Measurements from ENCODE around the gene DNAI1.
A peak's percentile ranks its signal among the peaks of the same experiment; 100 is the strongest.
"Not testable (repeated sequence)": the region's sequence is repeated elsewhere in the genome, so short reads cannot be mapped to it uniquely, and the experiment has no call there.

The DNAI1 gene

GRCh38 chr9:34522091-34522887, 63.7 kb downstream of the DNAI1 start:
- H3K27me3 ChIP-seq, result peaks cover 5 to 23% (median 12%) of the 10 kb centered on the region in 11 experiments; a peak in 15 of 22 replicates
- no peak for TF ChIP-seq Cebpa-rat (IDR thresholded peaks at IDR 0.05)
- H3K4me1 ChIP-seq, result peaks cover 46 to 62% (median 58%) of the 10 kb centered on the region in 10 experiments
- peak overlapping the region; percentile 78 to 93 (median 86) for H3K4me2 ChIP-seq
- no peaks in the 10 kb centered on the region for H3K36me3 ChIP-seq
- peak overlapping the region; percentile 49 to 71 (median 56); a peak in 19 of 20 replicates for H3K4me3 ChIP-seq
- no peaks in the 10 kb centered on the region for H3K9me3 ChIP-seq (replicated peaks in 1 of 11)
- peaks cover 0 to 15% (median 0%) of the 10 kb centered on the region in 11 experiments; a peak in 6 of 22 replicates for H4K20me1 ChIP-seq
- H3K27ac ChIP-seq, result peak overlapping the region in 1 of 11 experiments; percentile 29; a peak in 1 of 22 replicates
- H3K9ac ChIP-seq, result peak overlapping the region; percentile 44 to 73 (median 64); a peak in 20 of 22 replicates

GRCh38 chr9:34522971-34523797, 64.6 kb downstream of the DNAI1 start, which contains the start of gene ENHO:
ENHO (minus strand) TSS chr9:34522990; CDS start chr9:34521695, 1,295 bp downstream.
- no peaks in the 10 kb centered on the region for H3K9me3 ChIP-seq (replicated peaks in 1 of 11)
- peaks cover 38 to 53% (median 49%) of the 10 kb centered on the region in 10 experiments for H3K4me1 ChIP-seq
- H3K4me2 ChIP-seq, result peak within 1 kb of the TSS; percentile 78 to 93 (median 86)
- peak within 1 kb of the TSS; percentile 49 to 71 (median 56) for H3K4me3 ChIP-seq
- no peak for TF ChIP-seq Cebpa-rat (IDR thresholded peaks at IDR 0.05)
- peaks cover 0 to 11% (median 0%) of the 10 kb centered on the region in 11 experiments; a peak in 6 of 22 replicates for H4K20me1 ChIP-seq
- peaks cover 5 to 23% (median 12%) of the 10 kb centered on the region in 11 experiments; a peak in 15 of 22 replicates for H3K27me3 ChIP-seq
- H3K27ac ChIP-seq, result peak within 1 kb of the TSS in 1 of 11 experiments; percentile 29; a peak in 1 of 22 replicates
- no peaks in the 10 kb centered on the region for H3K36me3 ChIP-seq
- H3K9ac ChIP-seq, result peak within 1 kb of the TSS; percentile 47 to 73 (median 65); a peak in 21 of 22 replicates

DNA sequence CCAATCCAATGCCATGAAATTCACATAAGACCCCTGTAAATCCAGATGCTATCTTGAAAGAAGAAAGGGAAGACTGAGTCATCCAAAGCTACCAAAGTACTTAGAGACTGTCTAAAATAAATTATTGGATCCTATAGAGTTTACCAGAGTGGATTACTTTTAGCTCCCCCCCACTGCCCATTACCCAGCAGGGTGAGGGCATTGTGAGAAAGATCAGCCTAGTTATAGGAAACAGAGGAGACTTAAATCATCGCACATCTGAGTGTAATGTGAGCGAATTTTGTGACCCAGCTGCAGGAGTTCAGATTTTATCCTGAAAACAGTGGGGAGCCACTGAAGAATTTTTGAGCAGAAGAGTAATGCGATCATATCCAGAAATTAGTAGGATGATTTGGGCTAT, 65.7 kb downstream of the DNAI1 start:
- Histone ChIP-seq H3K4me1 (peaks cover 27 to 41% (median 37%) of the 10 kb centered on the region in 10 experiments), H3K36me3 (no peaks in the 10 kb centered on the region), H3K4me2 (no peak overlapping the region), H4K20me1 (peaks cover 0 to 8% (median 0%) of the 10 kb centered on the region in 11 experiments; a peak in 6 of 22 replicates), H3K27me3 (peaks cover 5 to 23% (median 12%) of the 10 kb centered on the region in 11 experiments; a peak in 15 of 22 replicates), H3K9me3 (replicated peaks in 1 of 11) (no peaks in the 10 kb centered on the region), H3K27ac (no peak overlapping the region), H3K9ac (no peak overlapping the region), H3K4me3 (no peak overlapping the region)
- TF ChIP-seq Cebpa-rat (IDR thresholded peaks at IDR 0.05), result no peak

GRCh38 chr9:34526026-34526425, 67.4 kb downstream of the DNAI1 start:
- H3K4me1 ChIP-seq, result peaks cover 10 to 25% (median 24%) of the 10 kb centered on the region in 10 experiments; a peak in 19 of 20 replicates

DNA sequence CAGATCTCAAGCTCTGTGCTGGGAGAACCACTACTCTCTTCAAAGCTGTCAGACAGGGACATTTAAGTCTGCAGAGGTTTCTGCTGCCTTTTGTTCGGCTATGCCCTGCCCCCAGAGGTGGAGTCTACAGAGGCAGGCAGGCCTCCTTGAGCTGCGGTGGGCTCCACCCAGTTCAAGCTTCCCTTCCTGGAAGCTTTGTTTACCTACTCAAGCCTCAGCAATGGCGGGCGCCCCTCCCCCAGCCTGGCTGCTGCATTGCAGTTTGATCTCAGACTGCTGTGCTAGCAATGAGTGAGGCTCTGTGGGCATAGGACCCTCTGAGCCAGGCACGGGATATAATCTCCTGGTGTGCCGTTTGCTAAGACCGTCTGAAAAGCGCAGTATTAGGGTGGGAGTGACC, 73.4 kb downstream of the DNAI1 start:
- not testable (repeated sequence) for H3K27ac ChIP-seq, H3K36me3 ChIP-seq, H3K27me3 ChIP-seq, H3K4me1 ChIP-seq, H3K9ac ChIP-seq, H3K4me2 ChIP-seq, H3K4me3 ChIP-seq, H4K20me1 ChIP-seq
- H3K9me3 ChIP-seq (replicated peaks in 1 of 11), result peaks cover 0 to 14% (median 9%) of the 10 kb centered on the region in 11 experiments; a peak in 14 of 22 replicates

More at GRCh38 chr9:34526026-34526425, 67.4 kb downstream of the DNAI1 start:
- Histone ChIP-seq H3K4me3 (no peak overlapping the region), H3K9me3 (replicated peaks in 1 of 11) (no peaks in the 10 kb centered on the region), H3K9ac (no peak overlapping the region), H3K27me3 (peaks cover 5 to 22% (median 12%) of the 10 kb centered on the region in 11 experiments; a peak in 15 of 22 replicates), H3K4me2 (no peak overlapping the region), H3K27ac (no peak overlapping the region), H4K20me1 (peaks cover 0 to 8% (median 0%) of the 10 kb centered on the region in 11 experiments; a peak in 5 of 22 replicates), H3K36me3 (no peaks in the 10 kb centered on the region)
- TF ChIP-seq Cebpa-rat (IDR thresholded peaks at IDR 0.05), result no peak

DNA sequence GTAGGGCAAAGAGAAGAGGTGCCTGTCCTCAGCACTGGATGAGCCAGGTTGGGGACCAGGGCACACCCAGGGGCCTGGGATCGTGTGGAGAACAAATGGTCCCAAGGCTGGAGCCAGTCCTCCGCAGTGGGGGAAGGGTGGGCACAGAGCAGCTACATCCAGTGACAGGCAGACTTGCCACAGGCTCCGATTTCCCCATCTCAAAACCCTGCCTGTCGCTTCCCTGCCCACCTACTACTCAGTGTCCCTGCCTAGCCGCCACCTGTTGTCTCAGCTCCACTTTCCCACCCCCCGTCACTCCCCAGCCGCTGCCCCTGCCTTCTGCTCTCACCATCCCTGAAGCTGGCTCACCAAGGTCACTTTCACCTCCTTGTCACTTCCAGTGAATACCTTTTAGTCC, 78.1 kb downstream of the DNAI1 start:
- Histone ChIP-seq H3K9me3 (replicated peaks in 1 of 11) (peaks cover 0 to 13% (median 9%) of the 10 kb centered on the region in 11 experiments; a peak in 14 of 22 replicates), H3K4me1 (peaks cover 0 to 10% (median 0%) of the 10 kb centered on the region in 10 experiments; a peak in 5 of 20 replicates), H3K36me3 (no peaks in the 10 kb centered on the region), H3K4me3 (no peak overlapping the region), H4K20me1 (no peaks in the 10 kb centered on the region), H3K9ac (no peak overlapping the region), H3K4me2 (no peak overlapping the region), H3K27ac (no peak overlapping the region), H3K27me3 (no peaks in the 10 kb centered on the region)
- TF ChIP-seq Cebpa-rat (IDR thresholded peaks at IDR 0.05), result no peak

GRCh38 chr9:34540827-34541226, 82.2 kb downstream of the DNAI1 start:
- no peak for TF ChIP-seq Cebpa-rat (IDR thresholded peaks at IDR 0.05)
- Histone ChIP-seq H4K20me1 (no peaks in the 10 kb centered on the region; a peak in 1 of 22 replicates), H3K4me2 (peak overlapping the region in 2 of 11 experiments; percentile 4 to 32; a peak in 3 of 22 replicates), H3K27me3 (no peaks in the 10 kb centered on the region), H3K9ac (peak overlapping the region in 1 of 11 experiments; percentile 22; a peak in 1 of 22 replicates), H3K4me1 (peaks cover 0 to 10% (median 0%) of the 10 kb centered on the region in 10 experiments; a peak in 5 of 20 replicates), H3K4me3 (no peak overlapping the region), H3K9me3 (replicated peaks in 1 of 11) (no peaks in the 10 kb centered on the region), H3K36me3 (no peaks in the 10 kb centered on the region), H3K27ac (no peak overlapping the region)

DNA sequence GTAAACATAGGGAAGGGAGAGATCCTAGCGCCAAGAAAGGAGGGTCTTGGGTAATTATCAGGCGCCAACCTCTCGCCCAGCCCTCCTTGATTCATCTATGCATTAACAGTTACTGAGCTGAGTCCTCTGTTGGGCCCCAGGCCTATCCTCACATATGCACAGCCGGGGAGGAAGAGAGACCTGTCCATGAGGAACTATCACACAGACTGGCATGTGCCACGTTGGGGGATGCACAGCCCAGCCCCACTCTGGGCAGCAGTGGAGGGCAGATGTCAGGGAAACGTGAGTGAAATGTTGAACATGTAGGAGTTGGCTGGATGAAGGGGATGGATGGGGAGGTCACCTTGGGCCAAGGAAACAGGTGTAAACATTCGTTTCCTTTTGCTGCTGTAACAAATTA, 82.9 kb downstream of the DNAI1 start:
- Histone ChIP-seq H3K4me1 (peaks cover 0 to 10% (median 0%) of the 10 kb centered on the region in 10 experiments; a peak in 5 of 20 replicates), H3K9ac (no peak overlapping the region), H3K4me3 (no peak overlapping the region), H3K27ac (no peak overlapping the region), H3K9me3 (replicated peaks in 1 of 11) (no peaks in the 10 kb centered on the region), H3K27me3 (no peaks in the 10 kb centered on the region), H4K20me1 (no peaks in the 10 kb centered on the region; a peak in 1 of 22 replicates), H3K4me2 (no peak overlapping the region), H3K36me3 (no peaks in the 10 kb centered on the region)
- TF ChIP-seq Cebpa-rat (IDR thresholded peaks at IDR 0.05), result no peak
